Measurements from ENCODE around the gene GGNBP2. TPM values are rescaled to one million over a fixed set of nuclear protein-coding genes. Genes with fewer than 3 reads are reported as not detected.
"Not testable (repeated sequence)": the region's sequence is repeated elsewhere in the genome, so short reads cannot be mapped to it uniquely, and the experiment has no call there.

GGNBP2 gene
- total RNA-seq, 2 donors from 2014 or later, result 57.3 to 69.8 TPM

- Histone ChIP-seq H3K27ac (peak within 1 kb of the TSS; percentile 75 to 83), H3K36me3 (no peaks in the 10 kb centered on the region), H3K4me1 (ENCODE audit: control insufficient read depth in 1 of 2, low read depth in 2 of 2) (peaks cover 16 to 22% of the 10 kb centered on the region in 2 donors), H3K4me3 (peak within 1 kb of the TSS; percentile 79), H3K9me3 (no peaks in the 10 kb centered on the region), H3K27me3 (replicated peaks; ENCODE audit: insufficient read depth) (no peaks in the 10 kb centered on the region)
- ATAC-seq (ENCODE audit: insufficient number of reproducible peaks, low FRiP score, low read depth) (peak; percentile 64), DNase-seq (ENCODE audit: low spot score) (peak; percentile 82)
- peak; percentile 5 for TF ChIP-seq CTCF (IDR thresholded peaks at IDR 0.05)
These were observed 56.7 kb downstream of the GGNBP2 start, which contains the start of gene MRM1 for GRCh38 chr17:36601303-36602029. Gene MRM1, plus strand, starts transcription at chr17:36601583. Its CDS starts 228 bp downstream, at chr17:36601811.

GRCh38 chr17:36602030-36602748 lies 57.5 kb downstream of the GGNBP2 start:
- H3K36me3 ChIP-seq, result no peaks in the 10 kb centered on the region
- no peaks in the 10 kb centered on the region for H3K27me3 ChIP-seq (replicated peaks; ENCODE audit: insufficient read depth)
- peak overlapping the region; percentile 79 for H3K4me3 ChIP-seq
- ATAC-seq (ENCODE audit: insufficient number of reproducible peaks, low FRiP score, low read depth) (no peak), DNase-seq (ENCODE audit: low spot score) (no peak)
- peak overlapping the region; percentile 75 to 83 for H3K27ac ChIP-seq
- H3K4me1 ChIP-seq (ENCODE audit: control insufficient read depth in 1 of 2, low read depth in 2 of 2), result peaks cover 16 to 22% of the 10 kb centered on the region in 2 donors
- H3K9me3 ChIP-seq, result no peaks in the 10 kb centered on the region
- no peak for TF ChIP-seq CTCF (IDR thresholded peaks at IDR 0.05)

- Histone ChIP-seq H3K27me3 (replicated peaks; ENCODE audit: insufficient read depth) (no peaks in the 10 kb centered on the region), H3K4me3 (peak overlapping the region; percentile 79), H3K36me3 (no peaks in the 10 kb centered on the region), H3K9me3 (no peaks in the 10 kb centered on the region), H3K27ac (no peak overlapping the region), H3K4me1 (ENCODE audit: control insufficient read depth in 1 of 2, low read depth in 2 of 2) (peaks cover 16 to 22% of the 10 kb centered on the region in 2 donors)
- DNase-seq (ENCODE audit: low spot score) (no peak), ATAC-seq (ENCODE audit: insufficient number of reproducible peaks, low FRiP score, low read depth) (peak; percentile 47)
- peak; percentile 74 for TF ChIP-seq CTCF (IDR thresholded peaks at IDR 0.05)
These were observed 58.2 kb downstream of the GGNBP2 start for GRCh38 chr17:36602924-36603384.

GRCh38 chr17:36605028-36605427 lies 60.3 kb downstream of the GGNBP2 start:
- H3K27ac ChIP-seq; H3K4me3 ChIP-seq; H3K36me3 ChIP-seq; DNase-seq (ENCODE audit: low spot score); ATAC-seq (ENCODE audit: insufficient number of reproducible peaks, low FRiP score, low read depth); H3K27me3 ChIP-seq (replicated peaks; ENCODE audit: insufficient read depth); H3K9me3 ChIP-seq: not testable (repeated sequence)
- peaks cover 16 to 28% of the 10 kb centered on the region in 2 donors for H3K4me1 ChIP-seq (ENCODE audit: control insufficient read depth in 1 of 2, low read depth in 2 of 2)

- no peak overlapping the region for H3K4me3 ChIP-seq
- no peaks in the 10 kb centered on the region for H3K9me3 ChIP-seq
- no peaks in the 10 kb centered on the region for H3K36me3 ChIP-seq
- no peak overlapping the region for H3K27ac ChIP-seq
- H3K4me1 ChIP-seq (ENCODE audit: control insufficient read depth in 1 of 2, low read depth in 2 of 2), result peaks cover 4 to 6% of the 10 kb centered on the region in 2 donors
- no peak for TF ChIP-seq CTCF (IDR thresholded peaks at IDR 0.05)
- ATAC-seq (ENCODE audit: insufficient number of reproducible peaks, low FRiP score, low read depth) (no peak), DNase-seq (ENCODE audit: low spot score) (no peak)
- no peaks in the 10 kb centered on the region for H3K27me3 ChIP-seq (replicated peaks; ENCODE audit: insufficient read depth)
These were observed 63.6 kb downstream of the GGNBP2 start for GRCh38 chr17:36608280-36608679.

All from thoracic aorta (tissue), 2 donors.